Measurements from ENCODE around the gene NOS3.

The NOS3 gene

DNA sequence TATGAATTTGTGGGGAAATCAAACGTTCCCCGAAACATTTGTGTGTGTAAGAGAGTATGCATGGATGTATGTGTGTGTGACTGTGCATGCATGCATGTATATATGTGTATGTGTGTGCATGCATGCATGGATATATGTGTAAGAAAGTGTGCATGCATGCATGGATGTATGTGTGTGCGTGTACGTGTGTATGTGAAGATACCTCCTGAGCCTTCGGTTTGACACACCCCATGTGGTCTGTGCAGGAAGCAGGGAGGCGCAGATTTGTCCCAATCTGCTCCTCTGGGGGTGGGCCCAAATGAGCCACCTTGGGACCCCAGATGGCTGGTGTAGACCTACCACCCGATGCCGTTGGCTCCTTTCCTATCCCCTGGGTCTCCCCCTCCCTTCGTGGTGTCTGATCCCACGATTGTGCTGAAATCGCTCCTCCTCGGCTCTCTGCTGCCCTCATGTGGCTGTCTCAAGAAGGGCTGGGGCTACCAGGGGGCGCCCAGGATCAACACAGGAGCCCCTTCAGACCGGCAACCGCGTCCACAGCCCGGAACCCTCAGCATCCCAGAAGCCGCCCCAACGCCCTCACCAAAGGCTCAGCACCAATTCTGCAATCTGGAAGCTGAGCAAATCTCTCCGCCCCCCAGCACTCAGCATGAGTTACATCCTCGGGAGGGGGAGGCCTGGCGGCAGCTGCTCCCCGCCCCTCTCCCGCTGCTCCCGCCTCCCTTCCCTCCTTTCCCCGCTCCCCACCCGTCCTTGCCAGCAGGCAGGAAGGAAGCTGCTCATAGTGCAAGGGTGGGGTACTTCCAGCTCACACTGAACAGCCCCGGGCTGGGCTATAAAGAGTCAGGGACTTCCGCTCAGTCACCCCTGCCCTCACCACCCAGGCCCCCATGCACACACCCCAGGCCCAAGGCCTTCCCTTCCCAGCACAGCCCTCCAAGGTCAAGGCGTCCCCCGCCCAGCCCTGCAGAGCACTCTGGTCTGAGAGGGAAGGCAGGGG, 2.3 kb upstream of the NOS3 start:
- Histone ChIP-seq H3K56ac (ENCODE audit: low read length) (peak overlapping the region; percentile 67), H2BK5ac (ENCODE audit: low read length) (no peak overlapping the region), H3K4me1 (ENCODE audit: control insufficient read depth, low read depth, low read length) (no peaks in the 10 kb centered on the region), H3K27ac (ENCODE audit: low read depth, low read length) (no peak overlapping the region), H2BK15ac (replicated peaks; ENCODE audit: low read depth) (no peak overlapping the region), H3K4me2 (ENCODE audit: low read length) (peak overlapping the region; percentile 62), H3K79me1 (ENCODE audit: low read length) (no peaks in the 10 kb centered on the region), H4K5ac (ENCODE audit: low read length) (no peak overlapping the region), H3K4me3 (ENCODE audit: low read length) (no peak overlapping the region), H2BK120ac (ENCODE audit: low read depth, low read length) (no peak overlapping the region), H3K27me3 (ENCODE audit: insufficient read depth, low read length, poor library complexity) (no peaks in the 10 kb centered on the region), H3K18ac (ENCODE audit: low read length) (no peak overlapping the region), H3K4ac (ENCODE audit: low read depth, low read length) (no peak overlapping the region), H2AK5ac (ENCODE audit: low read length) (no peak overlapping the region), H3K36me3 (ENCODE audit: control insufficient read depth, insufficient read depth, low read length) (no peaks in the 10 kb centered on the region), H3K23ac (ENCODE audit: low read length) (peak overlapping the region; percentile 80), H3K79me2 (ENCODE audit: control insufficient read depth, insufficient read depth, low read length) (no peaks in the 10 kb centered on the region), H4K8ac (ENCODE audit: low read depth, low read length) (no peak overlapping the region), H3K9ac (ENCODE audit: low read length) (peak overlapping the region; percentile 38)
- peak; percentile 82 for DNase-seq
- WGBS (ENCODE audit: extremely low coverage, insufficient coverage, low lambda C conversion rate) = no CpG with 5 or more reads among the region's 31 CpGs

DNA sequence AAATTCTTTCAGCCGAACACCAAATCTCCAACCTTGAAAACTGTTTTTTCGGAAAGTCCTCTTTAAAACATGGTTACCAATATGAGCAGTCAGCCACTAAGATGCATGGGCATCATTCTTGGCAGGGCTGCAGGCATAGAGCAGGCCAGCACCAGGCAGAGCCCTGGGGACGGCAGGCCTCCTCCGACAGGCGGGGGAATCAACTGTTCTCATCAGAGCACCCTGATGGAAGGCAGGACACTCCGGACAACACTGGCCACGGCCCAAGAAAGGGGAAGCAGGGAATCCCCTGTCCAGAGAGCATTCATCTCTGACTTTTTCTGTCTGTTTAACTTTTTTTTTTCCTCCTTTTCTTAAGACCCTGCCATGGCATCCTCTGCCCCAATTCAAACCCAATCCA, 1.4 kb upstream of the NOS3 start:
- Histone ChIP-seq H2AK5ac (ENCODE audit: low read length) (no peak overlapping the region), H3K27ac (ENCODE audit: low read depth, low read length) (no peak overlapping the region)
- no CpG with 5 or more reads among the region's 7 CpGs for WGBS (ENCODE audit: extremely low coverage, insufficient coverage, low lambda C conversion rate)

DNA sequence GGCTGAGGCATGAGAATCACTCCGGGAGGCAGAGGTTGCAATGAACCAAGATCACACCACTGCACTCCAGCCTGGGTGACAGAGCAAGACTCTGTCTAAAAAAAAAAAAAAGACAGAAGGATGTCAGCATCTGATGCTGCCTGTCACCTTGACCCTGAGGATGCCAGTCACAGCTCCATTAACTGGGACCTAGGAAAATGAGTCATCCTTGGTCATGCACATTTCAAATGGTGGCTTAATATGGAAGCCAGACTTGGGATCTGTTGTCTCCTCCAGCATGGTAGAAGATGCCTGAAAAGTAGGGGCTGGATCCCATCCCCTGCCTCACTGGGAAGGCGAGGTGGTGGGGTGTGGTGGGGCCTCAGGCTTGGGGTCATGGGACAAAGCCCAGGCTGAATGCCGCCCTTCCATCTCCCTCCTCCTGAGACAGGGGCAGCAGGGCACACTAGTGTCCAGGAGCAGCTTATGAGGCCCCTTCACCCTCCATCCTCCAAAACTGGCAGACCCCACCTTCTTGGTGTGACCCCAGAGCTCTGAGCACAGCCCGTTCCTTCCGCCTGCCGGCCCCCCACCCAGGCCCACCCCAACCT, 1.3 kb downstream of the NOS3 start:
- Histone ChIP-seq H2BK120ac (ENCODE audit: low read depth, low read length) (no peak overlapping the region), H3K4me2 (ENCODE audit: low read length) (no peak overlapping the region), H3K36me3 (ENCODE audit: control insufficient read depth, insufficient read depth, low read length) (no peaks in the 10 kb centered on the region), H3K4me1 (ENCODE audit: control insufficient read depth, low read depth, low read length) (no peaks in the 10 kb centered on the region), H3K4ac (ENCODE audit: low read depth, low read length) (no peak overlapping the region), H3K56ac (ENCODE audit: low read length) (no peak overlapping the region), H3K79me2 (ENCODE audit: control insufficient read depth, insufficient read depth, low read length) (no peaks in the 10 kb centered on the region), H2BK5ac (ENCODE audit: low read length) (no peak overlapping the region), H3K4me3 (ENCODE audit: low read length) (no peak overlapping the region), H4K8ac (ENCODE audit: low read depth, low read length) (no peak overlapping the region), H2AK5ac (ENCODE audit: low read length) (no peak overlapping the region), H3K18ac (ENCODE audit: low read length) (no peak overlapping the region), H3K23ac (ENCODE audit: low read length) (no peak overlapping the region), H4K5ac (ENCODE audit: low read length) (no peak overlapping the region), H2BK15ac (replicated peaks; ENCODE audit: low read depth) (no peak overlapping the region), H3K79me1 (ENCODE audit: low read length) (no peaks in the 10 kb centered on the region), H3K9ac (ENCODE audit: low read length) (no peak overlapping the region), H3K27me3 (ENCODE audit: insufficient read depth, low read length, poor library complexity) (no peaks in the 10 kb centered on the region), H3K27ac (ENCODE audit: low read depth, low read length) (no peak overlapping the region)
- DNase-seq = no peak
- WGBS (ENCODE audit: extremely low coverage, insufficient coverage, low lambda C conversion rate) = no CpG with 5 or more reads among the region's 6 CpGs

More for the DNA sequence above, 1.4 kb upstream of the NOS3 start:
- H3K36me3 ChIP-seq (ENCODE audit: control insufficient read depth, insufficient read depth, low read length) = no peaks in the 10 kb centered on the region
- no peak overlapping the region for H2BK15ac ChIP-seq (replicated peaks; ENCODE audit: low read depth)
- no peak overlapping the region for H4K8ac ChIP-seq (ENCODE audit: low read depth, low read length)
- no peak for DNase-seq
- no peak overlapping the region for H3K56ac ChIP-seq (ENCODE audit: low read length)
- H3K4me2 ChIP-seq (ENCODE audit: low read length) = no peak overlapping the region
- no peak overlapping the region for H3K4ac ChIP-seq (ENCODE audit: low read depth, low read length)
- H3K18ac ChIP-seq (ENCODE audit: low read length) = no peak overlapping the region
- H4K5ac ChIP-seq (ENCODE audit: low read length) = no peak overlapping the region
- no peaks in the 10 kb centered on the region for H3K27me3 ChIP-seq (ENCODE audit: insufficient read depth, low read length, poor library complexity)
- no peak overlapping the region for H3K4me3 ChIP-seq (ENCODE audit: low read length)
- no peak overlapping the region for H3K9ac ChIP-seq (ENCODE audit: low read length)
- no peaks in the 10 kb centered on the region for H3K79me1 ChIP-seq (ENCODE audit: low read length)
- H3K23ac ChIP-seq (ENCODE audit: low read length) = no peak overlapping the region
- H2BK5ac ChIP-seq (ENCODE audit: low read length) = no peak overlapping the region
- H2BK120ac ChIP-seq (ENCODE audit: low read depth, low read length) = no peak overlapping the region
- H3K4me1 ChIP-seq (ENCODE audit: control insufficient read depth, low read depth, low read length) = no peaks in the 10 kb centered on the region
- H3K79me2 ChIP-seq (ENCODE audit: control insufficient read depth, insufficient read depth, low read length) = no peaks in the 10 kb centered on the region

DNA sequence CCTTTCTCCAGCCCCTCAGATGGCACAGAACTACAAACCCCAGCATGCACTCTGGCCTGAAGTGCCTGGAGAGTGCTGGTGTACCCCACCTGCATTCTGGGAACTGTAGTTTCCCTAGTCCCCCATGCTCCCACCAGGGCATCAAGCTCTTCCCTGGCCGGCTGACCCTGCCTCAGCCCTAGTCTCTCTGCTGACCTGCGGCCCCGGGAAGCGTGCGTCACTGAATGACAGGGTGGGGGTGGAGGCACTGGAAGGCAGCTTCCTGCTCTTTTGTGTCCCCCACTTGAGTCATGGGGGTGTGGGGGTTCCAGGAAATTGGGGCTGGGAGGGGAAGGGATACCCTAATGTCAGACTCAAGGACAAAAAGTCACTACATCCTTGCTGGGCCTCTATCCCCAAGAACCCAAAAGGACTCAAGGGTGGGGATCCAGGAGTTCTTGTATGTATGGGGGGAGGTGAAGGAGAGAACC, 2.1 kb downstream of the NOS3 start:
- no peak overlapping the region for H3K9ac ChIP-seq (ENCODE audit: low read length)
- no peaks in the 10 kb centered on the region for H3K79me1 ChIP-seq (ENCODE audit: low read length)
- H3K4me3 ChIP-seq (ENCODE audit: low read length) = no peak overlapping the region
- H4K8ac ChIP-seq (ENCODE audit: low read depth, low read length) = no peak overlapping the region
- H2BK5ac ChIP-seq (ENCODE audit: low read length) = no peak overlapping the region
- no peaks in the 10 kb centered on the region for H3K27me3 ChIP-seq (ENCODE audit: insufficient read depth, low read length, poor library complexity)
- H3K56ac ChIP-seq (ENCODE audit: low read length) = no peak overlapping the region
- H3K4me2 ChIP-seq (ENCODE audit: low read length) = no peak overlapping the region
- no peak overlapping the region for H3K23ac ChIP-seq (ENCODE audit: low read length)
- H3K79me2 ChIP-seq (ENCODE audit: control insufficient read depth, insufficient read depth, low read length) = no peaks in the 10 kb centered on the region
- no CpG with 5 or more reads among the region's 5 CpGs for WGBS (ENCODE audit: extremely low coverage, insufficient coverage, low lambda C conversion rate)
- peak; percentile 87 for DNase-seq
- H3K4me1 ChIP-seq (ENCODE audit: control insufficient read depth, low read depth, low read length) = no peaks in the 10 kb centered on the region
- H3K4ac ChIP-seq (ENCODE audit: low read depth, low read length) = no peak overlapping the region
- no peaks in the 10 kb centered on the region for H3K36me3 ChIP-seq (ENCODE audit: control insufficient read depth, insufficient read depth, low read length)
- no peak overlapping the region for H2AK5ac ChIP-seq (ENCODE audit: low read length)
- H3K27ac ChIP-seq (ENCODE audit: low read depth, low read length) = no peak overlapping the region
- no peak overlapping the region for H2BK15ac ChIP-seq (replicated peaks; ENCODE audit: low read depth)
- H4K5ac ChIP-seq (ENCODE audit: low read length) = no peak overlapping the region
- H3K18ac ChIP-seq (ENCODE audit: low read length) = no peak overlapping the region
- no peak overlapping the region for H2BK120ac ChIP-seq (ENCODE audit: low read depth, low read length)

DNA sequence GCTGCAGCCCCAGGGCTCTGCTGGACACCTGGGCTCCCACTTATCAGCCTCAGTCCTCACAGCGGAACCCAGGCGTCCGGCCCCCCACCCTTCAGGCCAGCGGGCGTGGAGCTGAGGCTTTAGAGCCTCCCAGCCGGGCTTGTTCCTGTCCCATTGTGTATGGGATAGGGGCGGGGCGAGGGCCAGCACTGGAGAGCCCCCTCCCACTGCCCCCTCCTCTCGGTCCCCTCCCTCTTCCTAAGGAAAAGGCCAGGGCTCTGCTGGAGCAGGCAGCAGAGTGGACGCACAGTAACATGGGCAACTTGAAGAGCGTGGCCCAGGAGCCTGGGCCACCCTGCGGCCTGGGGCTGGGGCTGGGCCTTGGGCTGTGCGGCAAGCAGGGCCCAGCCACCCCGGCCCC, 2.7 kb downstream of the NOS3 start:
- Histone ChIP-seq H2BK5ac (ENCODE audit: low read length) (no peak overlapping the region), H3K79me2 (ENCODE audit: control insufficient read depth, insufficient read depth, low read length) (no peaks in the 10 kb centered on the region), H4K8ac (ENCODE audit: low read depth, low read length) (no peak overlapping the region), H2BK15ac (replicated peaks; ENCODE audit: low read depth) (no peak overlapping the region), H3K56ac (ENCODE audit: low read length) (no peak overlapping the region), H3K23ac (ENCODE audit: low read length) (no peak overlapping the region), H4K5ac (ENCODE audit: low read length) (no peak overlapping the region), H3K36me3 (ENCODE audit: control insufficient read depth, insufficient read depth, low read length) (no peaks in the 10 kb centered on the region), H3K9ac (ENCODE audit: low read length) (no peak overlapping the region), H2BK120ac (ENCODE audit: low read depth, low read length) (no peak overlapping the region), H3K79me1 (ENCODE audit: low read length) (no peaks in the 10 kb centered on the region), H3K4me3 (ENCODE audit: low read length) (no peak overlapping the region), H3K18ac (ENCODE audit: low read length) (no peak overlapping the region), H3K4me2 (ENCODE audit: low read length) (no peak overlapping the region), H3K4me1 (ENCODE audit: control insufficient read depth, low read depth, low read length) (no peaks in the 10 kb centered on the region), H3K27me3 (ENCODE audit: insufficient read depth, low read length, poor library complexity) (no peaks in the 10 kb centered on the region), H3K27ac (ENCODE audit: low read depth, low read length) (no peak overlapping the region), H3K4ac (ENCODE audit: low read depth, low read length) (no peak overlapping the region), H2AK5ac (ENCODE audit: low read length) (no peak overlapping the region)
- no CpG with 5 or more reads among the region's 14 CpGs for WGBS (ENCODE audit: extremely low coverage, insufficient coverage, low lambda C conversion rate)
- DNase-seq = no peak
